Measurements from ENCODE around the gene UGT1A4.

Gene UGT1A4

GRCh38 chr2:233760043-233760442 is 41.5 kb downstream of the UGT1A4 start, which contains the start of gene UGT1A1:
UGT1A1 (plus strand) TSS chr2:233760270; CDS start chr2:233760288, 18 bp downstream.
- Histone ChIP-seq H3K36me3 (ENCODE audit: control insufficient read depth, insufficient read depth, low read length) (no peaks in the 10 kb centered on the region), H3K4me3 (ENCODE audit: low read length) (no peak within 1 kb of the TSS), H3K9ac (ENCODE audit: low read length) (no peak within 1 kb of the TSS), H3K4me1 (ENCODE audit: control insufficient read depth, insufficient read depth, low read length) (no peaks in the 10 kb centered on the region), H3K27me3 (ENCODE audit: control insufficient read depth, insufficient read depth, low read length) (no peaks in the 10 kb centered on the region), H3K27ac (ENCODE audit: low read depth, low read length) (no peak within 1 kb of the TSS)

GRCh38 chr2:233761040-233761769 is 42.7 kb downstream of the UGT1A4 start:
- H3K27ac ChIP-seq (ENCODE audit: low read depth, low read length), result no peak overlapping the region
- no peaks in the 10 kb centered on the region for H3K4me1 ChIP-seq (ENCODE audit: control insufficient read depth, insufficient read depth, low read length)
- no peaks in the 10 kb centered on the region for H3K27me3 ChIP-seq (ENCODE audit: control insufficient read depth, insufficient read depth, low read length)
- no peak overlapping the region for H3K9ac ChIP-seq (ENCODE audit: low read length)
- H3K36me3 ChIP-seq (ENCODE audit: control insufficient read depth, insufficient read depth, low read length), result no peaks in the 10 kb centered on the region
- no peak overlapping the region for H3K4me3 ChIP-seq (ENCODE audit: low read length)

GRCh38 chr2:233764264-233764663 is 45.7 kb downstream of the UGT1A4 start:
- no peak overlapping the region for H3K9ac ChIP-seq (ENCODE audit: low read length)
- H3K4me3 ChIP-seq (ENCODE audit: low read length), result no peak overlapping the region
- no peak overlapping the region for H3K27ac ChIP-seq (ENCODE audit: low read depth, low read length)
- no peaks in the 10 kb centered on the region for H3K27me3 ChIP-seq (ENCODE audit: control insufficient read depth, insufficient read depth, low read length)
- no peaks in the 10 kb centered on the region for H3K36me3 ChIP-seq (ENCODE audit: control insufficient read depth, insufficient read depth, low read length)
- no peaks in the 10 kb centered on the region for H3K4me1 ChIP-seq (ENCODE audit: control insufficient read depth, insufficient read depth, low read length)

GRCh38 chr2:233764761-233765160 is 46.2 kb downstream of the UGT1A4 start:
- H3K9ac ChIP-seq (ENCODE audit: low read length), result no peak overlapping the region
- no peaks in the 10 kb centered on the region for H3K4me1 ChIP-seq (ENCODE audit: control insufficient read depth, insufficient read depth, low read length)
- H3K36me3 ChIP-seq (ENCODE audit: control insufficient read depth, insufficient read depth, low read length), result no peaks in the 10 kb centered on the region
- H3K4me3 ChIP-seq (ENCODE audit: low read length), result no peak overlapping the region
- no peak overlapping the region for H3K27ac ChIP-seq (ENCODE audit: low read depth, low read length)
- no peaks in the 10 kb centered on the region for H3K27me3 ChIP-seq (ENCODE audit: control insufficient read depth, insufficient read depth, low read length)

GRCh38 chr2:233766416-233766815 is 47.9 kb downstream of the UGT1A4 start:
- no peaks in the 10 kb centered on the region for H3K27me3 ChIP-seq (ENCODE audit: control insufficient read depth, insufficient read depth, low read length)
- H3K4me3 ChIP-seq (ENCODE audit: low read length), result no peak overlapping the region
- H3K4me1 ChIP-seq (ENCODE audit: control insufficient read depth, insufficient read depth, low read length), result no peaks in the 10 kb centered on the region
- H3K36me3 ChIP-seq (ENCODE audit: control insufficient read depth, insufficient read depth, low read length), result no peaks in the 10 kb centered on the region
- H3K27ac ChIP-seq (ENCODE audit: low read depth, low read length), result no peak overlapping the region
- no peak overlapping the region for H3K9ac ChIP-seq (ENCODE audit: low read length)

GRCh38 chr2:233768076-233768475 is 49.5 kb downstream of the UGT1A4 start:
- H3K27ac ChIP-seq (ENCODE audit: low read depth, low read length), result no peak overlapping the region
- H3K36me3 ChIP-seq (ENCODE audit: control insufficient read depth, insufficient read depth, low read length), result no peaks in the 10 kb centered on the region
- H3K4me3 ChIP-seq (ENCODE audit: low read length), result no peak overlapping the region
- no peaks in the 10 kb centered on the region for H3K4me1 ChIP-seq (ENCODE audit: control insufficient read depth, insufficient read depth, low read length)
- H3K27me3 ChIP-seq (ENCODE audit: control insufficient read depth, insufficient read depth, low read length), result no peaks in the 10 kb centered on the region
- no peak overlapping the region for H3K9ac ChIP-seq (ENCODE audit: low read length)

GRCh38 chr2:233769260-233769659 is 50.7 kb downstream of the UGT1A4 start:
- Histone ChIP-seq H3K9ac (ENCODE audit: low read length) (no peak overlapping the region), H3K27ac (ENCODE audit: low read depth, low read length) (no peak overlapping the region), H3K4me1 (ENCODE audit: control insufficient read depth, insufficient read depth, low read length) (no peaks in the 10 kb centered on the region), H3K27me3 (ENCODE audit: control insufficient read depth, insufficient read depth, low read length) (no peaks in the 10 kb centered on the region), H3K36me3 (ENCODE audit: control insufficient read depth, insufficient read depth, low read length) (no peaks in the 10 kb centered on the region), H3K4me3 (ENCODE audit: low read length) (no peak overlapping the region)

- Histone ChIP-seq H3K27me3 (ENCODE audit: control insufficient read depth, insufficient read depth, low read length) (no peaks in the 10 kb centered on the region), H3K27ac (ENCODE audit: low read depth, low read length) (no peak overlapping the region), H3K36me3 (ENCODE audit: control insufficient read depth, insufficient read depth, low read length) (no peaks in the 10 kb centered on the region), H3K9ac (ENCODE audit: low read length) (no peak overlapping the region), H3K4me3 (ENCODE audit: low read length) (no peak overlapping the region), H3K4me1 (ENCODE audit: control insufficient read depth, insufficient read depth, low read length) (no peaks in the 10 kb centered on the region)
Measured at GRCh38 chr2:233772153-233772552, 53.6 kb downstream of the UGT1A4 start.

GRCh38 chr2:233772583-233772982 is 54.0 kb downstream of the UGT1A4 start:
- Histone ChIP-seq H3K27ac (ENCODE audit: low read depth, low read length) (no peak overlapping the region), H3K4me1 (ENCODE audit: control insufficient read depth, insufficient read depth, low read length) (no peaks in the 10 kb centered on the region), H3K27me3 (ENCODE audit: control insufficient read depth, insufficient read depth, low read length) (no peaks in the 10 kb centered on the region), H3K9ac (ENCODE audit: low read length) (no peak overlapping the region), H3K4me3 (ENCODE audit: low read length) (no peak overlapping the region), H3K36me3 (ENCODE audit: control insufficient read depth, insufficient read depth, low read length) (no peaks in the 10 kb centered on the region)

- Histone ChIP-seq H3K27ac (ENCODE audit: low read depth, low read length) (no peak overlapping the region), H3K4me1 (ENCODE audit: control insufficient read depth, insufficient read depth, low read length) (no peaks in the 10 kb centered on the region), H3K4me3 (ENCODE audit: low read length) (no peak overlapping the region), H3K9ac (ENCODE audit: low read length) (no peak overlapping the region), H3K36me3 (ENCODE audit: control insufficient read depth, insufficient read depth, low read length) (no peaks in the 10 kb centered on the region), H3K27me3 (ENCODE audit: control insufficient read depth, insufficient read depth, low read length) (no peaks in the 10 kb centered on the region)
Measured at GRCh38 chr2:233773854-233774253, 55.3 kb downstream of the UGT1A4 start.

GRCh38 chr2:233775414-233775813 is 56.9 kb downstream of the UGT1A4 start:
- no peaks in the 10 kb centered on the region for H3K4me1 ChIP-seq (ENCODE audit: control insufficient read depth, insufficient read depth, low read length)
- H3K4me3 ChIP-seq (ENCODE audit: low read length), result no peak overlapping the region
- H3K9ac ChIP-seq (ENCODE audit: low read length), result no peak overlapping the region
- H3K36me3 ChIP-seq (ENCODE audit: control insufficient read depth, insufficient read depth, low read length), result no peaks in the 10 kb centered on the region
- H3K27me3 ChIP-seq (ENCODE audit: control insufficient read depth, insufficient read depth, low read length), result no peaks in the 10 kb centered on the region
- no peak overlapping the region for H3K27ac ChIP-seq (ENCODE audit: low read depth, low read length)

GRCh38 chr2:233778030-233778429 is 59.5 kb downstream of the UGT1A4 start, which contains the start of gene MROH2A:
MROH2A (plus strand) TSS chr2:233778330; CDS start chr2:233779359, 1,029 bp downstream.
- no peaks in the 10 kb centered on the region for H3K27me3 ChIP-seq (ENCODE audit: control insufficient read depth, insufficient read depth, low read length)
- no peak within 1 kb of the TSS for H3K9ac ChIP-seq (ENCODE audit: low read length)
- no peaks in the 10 kb centered on the region for H3K36me3 ChIP-seq (ENCODE audit: control insufficient read depth, insufficient read depth, low read length)
- no peak within 1 kb of the TSS for H3K4me3 ChIP-seq (ENCODE audit: low read length)
- no peak within 1 kb of the TSS for H3K27ac ChIP-seq (ENCODE audit: low read depth, low read length)
- H3K4me1 ChIP-seq (ENCODE audit: control insufficient read depth, insufficient read depth, low read length), result no peaks in the 10 kb centered on the region

GRCh38 chr2:233779722-233780121 is 61.2 kb downstream of the UGT1A4 start:
- Histone ChIP-seq H3K9ac (ENCODE audit: low read length) (no peak overlapping the region), H3K36me3 (ENCODE audit: control insufficient read depth, insufficient read depth, low read length) (no peaks in the 10 kb centered on the region)

More at GRCh38 chr2:233779722-233780121, 61.2 kb downstream of the UGT1A4 start:
- no peak overlapping the region for H3K27ac ChIP-seq (ENCODE audit: low read depth, low read length)
- no peaks in the 10 kb centered on the region for H3K27me3 ChIP-seq (ENCODE audit: control insufficient read depth, insufficient read depth, low read length)
- H3K4me3 ChIP-seq (ENCODE audit: low read length), result no peak overlapping the region
- H3K4me1 ChIP-seq (ENCODE audit: control insufficient read depth, insufficient read depth, low read length), result no peaks in the 10 kb centered on the region

All from rectal smooth muscle tissue (tissue), 1 donor.